SK-N-SH (cell line): Measurements from ENCODE around the gene ABCA6. TPM values are rescaled to one million over a fixed set of nuclear protein-coding genes. Genes with fewer than 3 reads are reported as not detected.

Experiments
- CTCF ChIA-PET: fragments of 300-600, 350-600 bp; formaldehyde crosslinking; extraction: SDS; loops from one replicate; lab custom pipeline; 2021; lab: Yijun Ruan, JAX
- POLR2A ChIA-PET: fragments of 350-600 bp; sonication (Branson Sonifier 250); formaldehyde crosslinking; extraction: SDS; loops from one replicate; lab custom pipeline; 2020; ENCODE audit warnings: antibody characterized with exemption, inconsistent platforms; lab: Yijun Ruan, JAX
- DNase-seq: peaks from one replicate; pipeline ENCODE4 v3.0.0; 2012
- H2AFZ ChIP-seq: fragments of 200-600 bp; sonication (generic); 2 replicates; pipeline ENCODE4 v1.8.1; 2016; ENCODE audit warnings: antibody characterized with exemption, mild to moderate bottlenecking, low read depth
- H3F3A ChIP-seq: fragments of 200-600 bp; sonication (generic); replicated peaks from 2 replicates; pipeline ENCODE3; 2016; ENCODE audit warnings: antibody characterized with exemption, mild to moderate bottlenecking; ENCODE audit not compliant: insufficient read depth
- H3K27ac ChIP-seq, 2 experiments: fragments of 200-500 bp in 1 of 2; fragments of 200-600 bp in 1 of 2; sonication (Bioruptor generic) in 1 of 2; sonication (generic), shearing (Covaris generic) in 1 of 2; 2 replicates each; pipeline versions ENCODE4 v1.5.1 to v1.6.1; 2014 to 2016; ENCODE audit warnings: low read depth in 2 of 2, inconsistent platforms in 1 of 2, low read length in 1 of 2, mild to moderate bottlenecking in 1 of 2, mixed read lengths in 1 of 2
- H3K27me3 ChIP-seq: fragments of 200-600 bp; sonication (generic), shearing (Covaris generic); 2 replicates; pipeline ENCODE4 v1.6.1; 2016; ENCODE audit warnings: mixed run types; ENCODE audit not compliant: insufficient read depth
- H3K36me3 ChIP-seq, 2 experiments: fragments of 200-500 bp in 1 of 2; fragments of 200-600 bp in 1 of 2; sonication (Bioruptor generic) in 1 of 2; sonication (generic) in 1 of 2; replicated peaks in 1 of 2; 2 replicates each; pipeline versions ENCODE3 to v1.5.1; 2014 to 2016; ENCODE audit warnings: low read length in 1 of 2, mild to moderate bottlenecking in 1 of 2; ENCODE audit not compliant: insufficient read depth in 2 of 2, control insufficient read depth in 1 of 2
- H3K4me1 ChIP-seq, 2 experiments: fragments of 200-500 bp in 1 of 2; fragments of 200-600 bp in 1 of 2; sonication (Bioruptor generic) in 1 of 2; sonication (generic), shearing (Covaris generic) in 1 of 2; 2 replicates each; pipeline versions ENCODE4 v1.5.1 to v1.6.1; 2014 to 2016; ENCODE audit warnings: low read depth in 1 of 2, low read length in 1 of 2, mixed run types in 1 of 2; ENCODE audit not compliant: insufficient read depth in 2 of 2, control insufficient read depth in 1 of 2
- H3K4me2 ChIP-seq: fragments of 200-600 bp; sonication (generic), shearing (Covaris generic); 2 replicates; pipeline ENCODE4 v1.6.1; 2017; ENCODE audit warnings: mixed run types
- H3K4me3 ChIP-seq, 2 experiments: fragments of 200-500 bp in 1 of 2; fragments of 200-600 bp in 1 of 2; sonication (Bioruptor generic) in 1 of 2; sonication (generic), shearing (Covaris generic) in 1 of 2; 2 replicates each; pipeline versions ENCODE4 v1.5.1 to v1.8.1; 2014 to 2016; ENCODE audit warnings: low read depth in 2 of 2, inconsistent platforms in 1 of 2, low read length in 1 of 2, mild to moderate bottlenecking in 1 of 2, mixed read lengths in 1 of 2, moderate library complexity in 1 of 2
- H3K79me2 ChIP-seq: fragments of 200-600 bp; sonication (generic); 2 replicates; pipeline ENCODE4 v1.8.1; 2017; ENCODE audit warnings: mild to moderate bottlenecking; ENCODE audit not compliant: insufficient read depth
- H3K9ac ChIP-seq: fragments of 200-600 bp; sonication (generic); 2 replicates; pipeline ENCODE4 v1.6.1; 2017; ENCODE audit warnings: mixed run types
- H3K9me2 ChIP-seq: fragments of 200-600 bp; sonication (generic); 2 replicates; pipeline ENCODE4 v1.6.1; 2017; ENCODE audit warnings: mixed run types
- H3K9me3 ChIP-seq: fragments of 200-600 bp; sonication (generic); 2 replicates; pipeline ENCODE4 v1.6.1; 2017; ENCODE audit warnings: mixed run types, mild to moderate bottlenecking, moderate library complexity
- H4K20me1 ChIP-seq: fragments of 200-600 bp; sonication (generic); 2 replicates; pipeline ENCODE4 v1.6.1; 2017; ENCODE audit warnings: mild to moderate bottlenecking, mixed run types; ENCODE audit not compliant: insufficient read depth
- CHD2 ChIP-seq: fragments of 150-350 bp; IDR thresholded peaks from 2 replicates; pipeline ENCODE4 v1.6.1; 2018; ENCODE audit warnings: low read length; ENCODE audit not compliant: partially characterized antibody
- ELF1 ChIP-seq: IDR thresholded peaks from 2 replicates; pipeline ENCODE4 v1.4.0; 2012
- EP300 ChIP-seq, 2 experiments: IDR thresholded peaks; 2 replicates each; pipeline versions ENCODE4 v1.4.0 to v1.6.1; 2012; ENCODE audit warnings: borderline replicate concordance in 1 of 2, low read depth in 1 of 2, low read length in 1 of 2
- EZH2phosphoT487 ChIP-seq: fragments of 200-600 bp; sonication (generic); IDR thresholded peaks from 2 replicates; pipeline ENCODE4 v1.6.1; 2017; ENCODE audit warnings: low read depth, mixed run types, mild to moderate bottlenecking, antibody characterized with exemption, moderate library complexity, borderline replicate concordance
- FOSL2 ChIP-seq: IDR thresholded peaks from 2 replicates; pipeline ENCODE4 v1.4.0; 2012; ENCODE audit warnings: low read depth, mild to moderate bottlenecking, moderate library complexity, borderline replicate concordance
- FOXM1 ChIP-seq: IDR thresholded peaks from 2 replicates; pipeline ENCODE4 v1.4.0; 2012; ENCODE audit warnings: low read depth, mild to moderate bottlenecking
- GATA2 ChIP-seq: sonication (generic); formaldehyde crosslinking; IDR thresholded peaks from 2 replicates; pipeline ENCODE4 v1.5.0; 2020; ENCODE audit warnings: mild to moderate bottlenecking, missing genetic modification reagents
- JUND ChIP-seq: IDR thresholded peaks from 2 replicates; pipeline ENCODE4 v1.4.0; 2012
- MEF2A ChIP-seq: IDR thresholded peaks from 2 replicates; pipeline ENCODE4 v1.4.0; 2012; ENCODE audit warnings: low read depth, borderline replicate concordance
- MXI1 ChIP-seq: IDR thresholded peaks from 2 replicates; pipeline ENCODE4 v1.6.1; 2012; ENCODE audit warnings: mild to moderate bottlenecking, low read depth, low read length, improper control_type of control experiment
- RXRA ChIP-seq: IDR thresholded peaks from 2 replicates; pipeline ENCODE4 v1.4.0; 2012; ENCODE audit warnings: low read depth, mild to moderate bottlenecking, borderline replicate concordance
- SMC3 ChIP-seq: IDR thresholded peaks from 2 replicates; pipeline ENCODE4 v1.6.1; 2012; ENCODE audit warnings: low read depth, low read length, improper control_type of control experiment
- TAF1 ChIP-seq: IDR thresholded peaks from 2 replicates; pipeline ENCODE4 v1.6.1; 2012; ENCODE audit warnings: low read depth, mild to moderate bottlenecking, low read length, moderate library complexity, borderline replicate concordance
- TEAD4 ChIP-seq: IDR thresholded peaks from 2 replicates; pipeline ENCODE4 v1.4.0; 2012; ENCODE audit warnings: mild to moderate bottlenecking, borderline replicate concordance; ENCODE audit not compliant: insufficient read depth
- YY1 ChIP-seq: IDR thresholded peaks from 2 replicates; pipeline ENCODE4 v1.4.0; 2012; ENCODE audit warnings: low read depth, mild to moderate bottlenecking
- WGBS: methylation state at CpG from one replicate; pipeline ENCODE4 v1.1.6; 2017; ENCODE audit warnings: low lambda C conversion rate; 5-methylcytosine and 5-hydroxymethylcytosine counted together
- polyA plus RNA-seq, 3 experiments: library from polyadenylated mRNA; depleted of rRNA; stranded (reverse); fragments of >200 nt; gene quantifications; 2 replicates each; pipeline ENCODE4 v1.2.3, GENCODE V29; 2012
- TF ChIP-seq, protein P1 (sequence below): fragments of 200-600 bp; sonication (generic); IDR thresholded peaks from 2 replicates; pipeline ENCODE4 v1.6.1; 2017; ENCODE audit warnings: antibody characterized with exemption, mild to moderate bottlenecking, moderate library complexity
- TF ChIP-seq, protein P2 (sequence below): fragments of 150-350 bp; IDR thresholded peaks from 2 replicates; pipeline ENCODE4 v1.6.1; 2016; ENCODE audit warnings: mild to moderate bottlenecking, low read depth, low read length
- TF ChIP-seq, protein P3 (sequence below): fragments of 150-350 bp; IDR thresholded peaks from 2 replicates; pipeline ENCODE4 v1.6.1; 2017; ENCODE audit warnings: antibody characterized with exemption, low read length, low read depth, borderline replicate concordance

Gene ABCA6
- polyA plus RNA-seq, 1 of the 3 experiments (the other 2 are of a cell fraction): 0.15 TPM

DNA sequence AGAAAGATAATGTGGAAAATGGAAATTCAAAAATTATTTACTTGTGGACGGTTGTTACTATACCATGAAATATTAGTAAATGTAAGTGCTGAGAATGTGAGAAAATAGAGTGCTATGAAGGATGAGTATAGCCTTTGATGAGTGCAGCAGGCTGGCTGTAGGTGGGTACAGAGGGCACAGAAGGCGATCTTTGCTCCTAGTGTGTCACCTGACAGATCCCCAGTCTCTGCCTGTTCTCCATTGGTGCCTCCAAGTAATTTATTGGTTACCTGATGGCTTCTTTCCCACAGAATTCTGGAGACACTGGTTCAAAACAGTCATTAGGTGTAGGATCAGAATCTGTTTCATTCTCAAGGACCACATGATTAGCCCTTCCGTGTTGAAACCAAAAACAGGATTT is 109.9 kb downstream of the ABCA6 start:
- ChIA-PET POLR2A (no interaction called here), CTCF (no interaction called here)
- no peaks in the 10 kb centered on the region for H4K20me1 ChIP-seq
- no peak for DNase-seq
- H3K79me2 ChIP-seq: no peaks in the 10 kb centered on the region
- TF ChIP-seq TAF1 (no peak), EP300 (IDR thresholded peaks at IDR 0.05; ENCODE audit: borderline replicate concordance in 1 of 2, low read depth in 1 of 2, low read length in 1 of 2) (no peak), CHD2 (no peak), EZH2phosphoT487 (no peak), MXI1 (no peak), MEF2A (no peak), YY1 (no peak), ELF1 (no peak), JUND (no peak), TEAD4 (no peak), FOSL2 (no peak), FOXM1 (no peak), SMC3 (no peak), GATA2 (CRISPR knock-in tag) (no peak), RXRA (no peak)
- TF ChIP-seq, protein P1, sequence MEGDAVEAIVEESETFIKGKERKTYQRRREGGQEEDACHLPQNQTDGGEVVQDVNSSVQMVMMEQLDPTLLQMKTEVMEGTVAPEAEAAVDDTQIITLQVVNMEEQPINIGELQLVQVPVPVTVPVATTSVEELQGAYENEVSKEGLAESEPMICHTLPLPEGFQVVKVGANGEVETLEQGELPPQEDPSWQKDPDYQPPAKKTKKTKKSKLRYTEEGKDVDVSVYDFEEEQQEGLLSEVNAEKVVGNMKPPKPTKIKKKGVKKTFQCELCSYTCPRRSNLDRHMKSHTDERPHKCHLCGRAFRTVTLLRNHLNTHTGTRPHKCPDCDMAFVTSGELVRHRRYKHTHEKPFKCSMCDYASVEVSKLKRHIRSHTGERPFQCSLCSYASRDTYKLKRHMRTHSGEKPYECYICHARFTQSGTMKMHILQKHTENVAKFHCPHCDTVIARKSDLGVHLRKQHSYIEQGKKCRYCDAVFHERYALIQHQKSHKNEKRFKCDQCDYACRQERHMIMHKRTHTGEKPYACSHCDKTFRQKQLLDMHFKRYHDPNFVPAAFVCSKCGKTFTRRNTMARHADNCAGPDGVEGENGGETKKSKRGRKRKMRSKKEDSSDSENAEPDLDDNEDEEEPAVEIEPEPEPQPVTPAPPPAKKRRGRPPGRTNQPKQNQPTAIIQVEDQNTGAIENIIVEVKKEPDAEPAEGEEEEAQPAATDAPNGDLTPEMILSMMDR: no peak
- TF ChIP-seq, protein P2, sequence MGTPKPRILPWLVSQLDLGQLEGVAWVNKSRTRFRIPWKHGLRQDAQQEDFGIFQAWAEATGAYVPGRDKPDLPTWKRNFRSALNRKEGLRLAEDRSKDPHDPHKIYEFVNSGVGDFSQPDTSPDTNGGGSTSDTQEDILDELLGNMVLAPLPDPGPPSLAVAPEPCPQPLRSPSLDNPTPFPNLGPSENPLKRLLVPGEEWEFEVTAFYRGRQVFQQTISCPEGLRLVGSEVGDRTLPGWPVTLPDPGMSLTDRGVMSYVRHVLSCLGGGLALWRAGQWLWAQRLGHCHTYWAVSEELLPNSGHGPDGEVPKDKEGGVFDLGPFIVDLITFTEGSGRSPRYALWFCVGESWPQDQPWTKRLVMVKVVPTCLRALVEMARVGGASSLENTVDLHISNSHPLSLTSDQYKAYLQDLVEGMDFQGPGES: no peak
- TF ChIP-seq, protein P3, sequence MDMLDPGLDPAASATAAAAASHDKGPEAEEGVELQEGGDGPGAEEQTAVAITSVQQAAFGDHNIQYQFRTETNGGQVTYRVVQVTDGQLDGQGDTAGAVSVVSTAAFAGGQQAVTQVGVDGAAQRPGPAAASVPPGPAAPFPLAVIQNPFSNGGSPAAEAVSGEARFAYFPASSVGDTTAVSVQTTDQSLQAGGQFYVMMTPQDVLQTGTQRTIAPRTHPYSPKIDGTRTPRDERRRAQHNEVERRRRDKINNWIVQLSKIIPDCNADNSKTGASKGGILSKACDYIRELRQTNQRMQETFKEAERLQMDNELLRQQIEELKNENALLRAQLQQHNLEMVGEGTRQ: no peak
- H2AFZ ChIP-seq: no peak overlapping the region
- H3K4me3 ChIP-seq: no peak overlapping the region
- H3K4me2 ChIP-seq: no peak overlapping the region
- no peaks in the 10 kb centered on the region for H3F3A ChIP-seq
- H3K36me3 ChIP-seq: no peaks in the 10 kb centered on the region
- H3K27ac ChIP-seq: no peak overlapping the region
- H3K9me2 ChIP-seq: no peaks in the 10 kb centered on the region
- peaks cover 6% of the 10 kb centered on the region; the same call in 1 of the 2 replicates for H3K27me3 ChIP-seq
- H3K4me1 ChIP-seq: no peaks in the 10 kb centered on the region
- 17% methylated on average over 3 of the region's 3 CpGs for WGBS
- H3K9ac ChIP-seq: no peak overlapping the region
- H3K9me3 ChIP-seq: no peaks in the 10 kb centered on the region
